ENCODE data around the gene TEX264.
A peak's percentile ranks its signal among the peaks of the same experiment; 100 is the strongest.

TEX264 gene

DNA sequence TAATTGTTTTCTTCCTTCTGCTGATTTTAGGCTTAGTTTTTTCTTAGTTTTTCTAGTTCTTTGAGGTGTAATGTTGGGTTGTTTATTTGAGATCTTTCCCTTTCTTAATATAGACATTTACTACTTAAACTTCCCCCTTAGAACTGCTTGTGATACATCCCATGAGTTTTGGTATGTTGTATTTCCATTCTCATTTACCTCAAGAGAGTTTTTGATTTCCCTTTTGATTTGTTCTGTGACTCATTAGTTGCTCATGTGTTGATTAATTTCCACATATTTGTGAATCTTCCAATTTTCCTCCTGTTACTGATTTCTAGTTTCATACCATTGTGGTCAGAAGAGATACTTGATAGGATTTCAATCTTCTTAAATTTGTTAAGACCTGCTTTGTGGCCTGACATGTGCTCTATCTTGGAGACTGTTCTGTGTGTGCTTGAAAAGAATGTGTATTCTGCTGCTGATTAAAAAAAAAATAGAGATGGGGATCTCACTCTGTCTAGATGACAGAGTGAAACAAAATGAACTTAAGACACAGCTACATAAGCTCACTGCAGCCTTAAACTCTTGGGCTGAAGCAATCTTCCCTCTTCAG lies 58.1 kb downstream of the TEX264 start:
- no peaks in the 10 kb centered on the region for H3K36me3 ChIP-seq (ENCODE audit: insufficient read depth, low read length)
- no peaks in the 10 kb centered on the region for H3K9me3 ChIP-seq (ENCODE audit: insufficient read depth, low read length, severe bottlenecking)
- H4K20me1 ChIP-seq (ENCODE audit: insufficient read depth, low read length) = no peaks in the 10 kb centered on the region
- H3K9ac ChIP-seq (ENCODE audit: low read depth, low read length) = no peak overlapping the region
- H3K27ac ChIP-seq (ENCODE audit: low read length) = no peak overlapping the region
- TF ChIP-seq, protein P1, sequence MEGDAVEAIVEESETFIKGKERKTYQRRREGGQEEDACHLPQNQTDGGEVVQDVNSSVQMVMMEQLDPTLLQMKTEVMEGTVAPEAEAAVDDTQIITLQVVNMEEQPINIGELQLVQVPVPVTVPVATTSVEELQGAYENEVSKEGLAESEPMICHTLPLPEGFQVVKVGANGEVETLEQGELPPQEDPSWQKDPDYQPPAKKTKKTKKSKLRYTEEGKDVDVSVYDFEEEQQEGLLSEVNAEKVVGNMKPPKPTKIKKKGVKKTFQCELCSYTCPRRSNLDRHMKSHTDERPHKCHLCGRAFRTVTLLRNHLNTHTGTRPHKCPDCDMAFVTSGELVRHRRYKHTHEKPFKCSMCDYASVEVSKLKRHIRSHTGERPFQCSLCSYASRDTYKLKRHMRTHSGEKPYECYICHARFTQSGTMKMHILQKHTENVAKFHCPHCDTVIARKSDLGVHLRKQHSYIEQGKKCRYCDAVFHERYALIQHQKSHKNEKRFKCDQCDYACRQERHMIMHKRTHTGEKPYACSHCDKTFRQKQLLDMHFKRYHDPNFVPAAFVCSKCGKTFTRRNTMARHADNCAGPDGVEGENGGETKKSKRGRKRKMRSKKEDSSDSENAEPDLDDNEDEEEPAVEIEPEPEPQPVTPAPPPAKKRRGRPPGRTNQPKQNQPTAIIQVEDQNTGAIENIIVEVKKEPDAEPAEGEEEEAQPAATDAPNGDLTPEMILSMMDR (IDR thresholded peaks at IDR 0.05; ENCODE audit: borderline replicate concordance, extremely low read depth, low read length, poor library complexity, severe bottlenecking) = no peak
- no peak for TF ChIP-seq EZH2 (IDR thresholded peaks at IDR 0.05; ENCODE audit: borderline replicate concordance, low read depth, low read length, severe bottlenecking)
- ATAC-seq (ENCODE audit: insufficient read depth, low read depth) (no peak), DNase-seq (no peak)
- H3K4me1 ChIP-seq (ENCODE audit: insufficient read depth, low read length) = peaks cover 1% of the 10 kb centered on the region
- no peak overlapping the region for H2AFZ ChIP-seq (ENCODE audit: low read depth, low read length)
- no peak overlapping the region for H3K4me3 ChIP-seq (ENCODE audit: low read depth in 1 of 2, low read length in 2 of 2)
- H3K4me2 ChIP-seq (ENCODE audit: insufficient read depth, low read length) = no peak overlapping the region
- H3K79me2 ChIP-seq (ENCODE audit: insufficient read depth, low read length) = no peaks in the 10 kb centered on the region
- H3K27me3 ChIP-seq (ENCODE audit: insufficient read depth, low read length, poor library complexity) = peaks cover 4% of the 10 kb centered on the region

DNA sequence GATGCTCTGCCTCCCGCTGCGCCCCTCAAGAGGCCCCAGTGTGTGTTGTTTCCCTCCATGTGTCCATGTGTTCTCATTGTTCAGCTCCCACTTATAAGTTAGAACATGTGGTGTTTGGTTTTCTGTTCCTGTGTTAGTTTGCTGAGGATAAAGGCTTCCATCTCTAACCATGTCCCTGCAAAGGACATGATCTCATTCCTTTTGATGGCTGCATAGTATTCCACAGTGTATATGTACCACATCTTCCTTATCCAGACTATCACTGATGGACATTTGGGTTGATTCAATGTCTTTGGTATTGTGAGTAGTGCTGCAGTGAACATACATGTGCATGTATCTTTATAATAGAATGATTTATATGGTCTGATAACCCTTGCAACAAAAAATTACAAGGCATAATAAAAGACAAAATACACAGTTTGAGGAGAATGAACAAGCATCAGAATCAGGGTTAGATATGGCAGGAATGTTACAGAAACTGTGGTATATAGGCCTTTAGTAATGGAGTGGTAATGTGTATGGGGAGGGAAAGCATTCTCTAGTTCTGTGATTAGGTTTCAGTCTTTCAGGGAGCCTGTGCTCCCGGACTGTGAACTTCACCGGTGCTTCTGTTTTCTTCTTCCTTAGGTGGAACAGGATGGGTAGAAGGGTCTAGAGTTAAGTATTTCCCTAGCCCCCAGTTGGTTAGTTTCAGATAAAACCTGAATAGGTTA lies 63.0 kb downstream of the TEX264 start:
- Histone ChIP-seq H3K36me3 (ENCODE audit: insufficient read depth, low read length) (no peaks in the 10 kb centered on the region), H3K27me3 (ENCODE audit: insufficient read depth, low read length, poor library complexity) (peaks cover 4% of the 10 kb centered on the region), H3K27ac (ENCODE audit: low read length) (no peak overlapping the region), H3K4me2 (ENCODE audit: insufficient read depth, low read length) (no peak overlapping the region), H3K4me3 (ENCODE audit: low read depth in 1 of 2, low read length in 2 of 2) (no peak overlapping the region), H4K20me1 (ENCODE audit: insufficient read depth, low read length) (no peaks in the 10 kb centered on the region), H3K9ac (ENCODE audit: low read depth, low read length) (no peak overlapping the region), H3K4me1 (ENCODE audit: insufficient read depth, low read length) (peaks cover 11% of the 10 kb centered on the region), H3K9me3 (ENCODE audit: insufficient read depth, low read length, severe bottlenecking) (no peaks in the 10 kb centered on the region), H3K79me2 (ENCODE audit: insufficient read depth, low read length) (no peaks in the 10 kb centered on the region), H2AFZ (ENCODE audit: low read depth, low read length) (no peak overlapping the region)
- DNase-seq = no peak
- ATAC-seq (ENCODE audit: insufficient read depth, low read depth) = no peak
- TF ChIP-seq EZH2 (IDR thresholded peaks at IDR 0.05; ENCODE audit: borderline replicate concordance, low read depth, low read length, severe bottlenecking) = no peak
- TF ChIP-seq, protein P1 (IDR thresholded peaks at IDR 0.05; ENCODE audit: borderline replicate concordance, extremely low read depth, low read length, poor library complexity, severe bottlenecking) = no peak

DNA sequence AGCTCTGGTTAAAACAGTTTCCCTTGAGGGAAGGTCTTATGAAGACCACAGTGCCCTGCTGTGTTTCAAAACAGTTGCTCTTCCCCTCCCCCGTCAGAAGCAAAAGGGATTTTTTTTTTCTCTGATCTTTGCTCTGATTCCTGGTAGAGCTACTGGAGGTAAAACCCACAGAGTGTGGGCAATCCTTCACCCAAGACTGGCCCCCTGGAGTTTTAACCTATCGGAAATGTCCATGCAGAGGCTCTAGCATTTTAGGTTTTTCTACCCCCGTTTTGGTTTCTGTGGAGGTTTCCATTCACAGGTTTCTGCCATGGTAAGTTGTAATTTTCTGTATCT lies 63.5 kb downstream of the TEX264 start:
- Histone ChIP-seq H3K4me2 (ENCODE audit: insufficient read depth, low read length) (no peak overlapping the region), H3K27ac (ENCODE audit: low read length) (no peak overlapping the region), H3K36me3 (ENCODE audit: insufficient read depth, low read length) (no peaks in the 10 kb centered on the region), H3K9ac (ENCODE audit: low read depth, low read length) (no peak overlapping the region), H3K79me2 (ENCODE audit: insufficient read depth, low read length) (no peaks in the 10 kb centered on the region), H3K4me3 (ENCODE audit: low read depth in 1 of 2, low read length in 2 of 2) (no peak overlapping the region), H3K4me1 (ENCODE audit: insufficient read depth, low read length) (peaks cover 11% of the 10 kb centered on the region), H2AFZ (ENCODE audit: low read depth, low read length) (no peak overlapping the region), H3K27me3 (ENCODE audit: insufficient read depth, low read length, poor library complexity) (peaks cover 8% of the 10 kb centered on the region), H3K9me3 (ENCODE audit: insufficient read depth, low read length, severe bottlenecking) (no peaks in the 10 kb centered on the region), H4K20me1 (ENCODE audit: insufficient read depth, low read length) (no peaks in the 10 kb centered on the region)
- TF ChIP-seq, protein P1 (IDR thresholded peaks at IDR 0.05; ENCODE audit: borderline replicate concordance, extremely low read depth, low read length, poor library complexity, severe bottlenecking) = no peak
- no peak for TF ChIP-seq EZH2 (IDR thresholded peaks at IDR 0.05; ENCODE audit: borderline replicate concordance, low read depth, low read length, severe bottlenecking)
- peak; percentile 91 for ATAC-seq (ENCODE audit: insufficient read depth, low read depth)
- peak; percentile 52 for DNase-seq
